Mesendoderm (in vitro differentiated cells): ENCODE measurements around the gene MICU1.

Experiments
- DNase-seq: peaks from one replicate; pipeline ENCODE4 v3.0.0; 2013
- H2AK5ac ChIP-seq: 2 replicates; pipeline ENCODE4 v1.6.1; 2013; ENCODE audit warnings: low read length, inconsistent platforms
- H2BK120ac ChIP-seq: 2 replicates; pipeline ENCODE4 v1.6.1; 2013; ENCODE audit warnings: low read depth, mild to moderate bottlenecking, low read length, moderate library complexity, mixed read lengths
- H2BK15ac ChIP-seq: replicated peaks from 2 replicates; pipeline ENCODE4 v1.6.1; 2013; ENCODE audit warnings: low read depth, mild to moderate bottlenecking, moderate library complexity
- H2BK5ac ChIP-seq: 2 replicates; pipeline ENCODE4 v1.6.1; 2013; ENCODE audit warnings: low read length, inconsistent platforms
- H3K18ac ChIP-seq: 2 replicates; pipeline ENCODE4 v1.6.1; 2013; ENCODE audit warnings: mild to moderate bottlenecking, low read length, mixed read lengths
- H3K23ac ChIP-seq: one replicate; pipeline ENCODE4 v1.6.1; 2013; ENCODE audit warnings: low read length
- H3K27ac ChIP-seq: 2 replicates; pipeline ENCODE4 v1.5.1; 2013; ENCODE audit warnings: low read depth, mild to moderate bottlenecking, inconsistent platforms, low read length, moderate library complexity
- H3K27me3 ChIP-seq: 2 replicates; pipeline ENCODE4 v1.6.1; 2013; ENCODE audit warnings: low read length, control low read depth, mild to moderate bottlenecking, inconsistent platforms; ENCODE audit not compliant: insufficient read depth, poor library complexity
- H3K36me3 ChIP-seq: 2 replicates; pipeline ENCODE4 v1.6.1; 2013; ENCODE audit warnings: low read length, inconsistent platforms; ENCODE audit not compliant: control insufficient read depth, insufficient read depth
- H3K4ac ChIP-seq: one replicate; pipeline ENCODE4 v1.6.1; 2013; ENCODE audit warnings: low read depth, mild to moderate bottlenecking, low read length, moderate library complexity
- H3K4me1 ChIP-seq: 2 replicates; pipeline ENCODE4 v1.6.1; 2013; ENCODE audit warnings: low read depth, low read length, inconsistent platforms; ENCODE audit not compliant: control insufficient read depth
- H3K4me2 ChIP-seq: 2 replicates; pipeline ENCODE4 v1.6.1; 2013; ENCODE audit warnings: low read length
- H3K4me3 ChIP-seq: 2 replicates; pipeline ENCODE4 v1.5.1; 2013; ENCODE audit warnings: mild to moderate bottlenecking, low read length
- H3K56ac ChIP-seq: one replicate; pipeline ENCODE4 v1.6.1; 2013; ENCODE audit warnings: low read length
- H3K79me1 ChIP-seq: 2 replicates; pipeline ENCODE4 v1.6.1; 2013; ENCODE audit warnings: low read length, inconsistent platforms
- H3K79me2 ChIP-seq: 2 replicates; pipeline ENCODE4 v1.6.1; 2013; ENCODE audit warnings: mild to moderate bottlenecking, low read length; ENCODE audit not compliant: control insufficient read depth, insufficient read depth
- H3K9ac ChIP-seq: 2 replicates; pipeline ENCODE4 v1.6.1; 2013; ENCODE audit warnings: low read length, inconsistent platforms
- H4K5ac ChIP-seq: one replicate; pipeline ENCODE4 v1.6.1; 2013; ENCODE audit warnings: low read length
- H4K8ac ChIP-seq: one replicate; pipeline ENCODE4 v1.6.1; 2013; ENCODE audit warnings: low read depth, mild to moderate bottlenecking, control low read depth, low read length, moderate library complexity
- WGBS: extraction: QIAGEN DNeasy Blood & Tissue Kit; methylation state at CpG from one replicate; pipeline ENCODE4 v1.1.7; 2013; ENCODE audit warnings: low lambda C conversion rate, missing lambda C conversion rate; ENCODE audit not compliant: insufficient coverage; ENCODE audit errors: extremely low coverage; 5-methylcytosine and 5-hydroxymethylcytosine counted together

MICU1 gene

DNA sequence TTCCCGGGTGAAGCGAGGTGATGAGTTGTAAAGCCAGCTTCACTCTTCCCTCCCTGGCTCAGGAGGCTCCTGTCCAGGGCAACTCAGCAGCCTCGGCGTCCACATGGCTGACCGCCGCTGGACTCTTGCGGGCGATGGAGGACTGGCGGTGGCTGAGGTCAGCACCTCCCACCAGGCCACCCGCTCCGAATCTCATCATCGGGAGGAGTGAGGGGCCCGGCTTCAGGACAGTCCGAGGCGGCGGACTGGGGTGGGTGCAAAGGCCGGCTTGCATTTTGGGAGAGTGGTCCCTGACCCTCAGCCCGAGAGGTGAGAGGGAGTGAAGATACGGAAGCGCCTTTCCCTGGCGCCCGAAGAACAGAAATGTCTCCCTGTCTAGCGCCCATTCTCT is 271.9 kb downstream of the MICU1 start:
- peak overlapping the region; percentile 92 for H3K4me3 ChIP-seq
- H3K4me1 ChIP-seq = peaks cover 4% of the 10 kb centered on the region
- H2BK5ac ChIP-seq = no peak overlapping the region
- peaks cover 30% of the 10 kb centered on the region for H3K79me2 ChIP-seq
- H3K27me3 ChIP-seq = no peaks in the 10 kb centered on the region
- no peak overlapping the region for H3K4ac ChIP-seq
- no peak overlapping the region for H4K5ac ChIP-seq
- peaks cover 22% of the 10 kb centered on the region for H3K79me1 ChIP-seq
- no peak overlapping the region for H2BK120ac ChIP-seq
- no peak for DNase-seq
- peaks cover 1% of the 10 kb centered on the region for H3K36me3 ChIP-seq
- peak overlapping the region; percentile 99 for H3K27ac ChIP-seq
- H3K23ac ChIP-seq = no peak overlapping the region
- H3K4me2 ChIP-seq = peak overlapping the region; percentile 63
- no CpG with 5 or more reads among the region's 23 CpGs for WGBS
- no peak overlapping the region for H2AK5ac ChIP-seq
- H3K9ac ChIP-seq = peak overlapping the region; percentile 99
- no peak overlapping the region for H2BK15ac ChIP-seq
- peak overlapping the region; percentile 46 for H3K18ac ChIP-seq
- no peak overlapping the region for H4K8ac ChIP-seq
- H3K56ac ChIP-seq = peak overlapping the region; percentile 99

DNA sequence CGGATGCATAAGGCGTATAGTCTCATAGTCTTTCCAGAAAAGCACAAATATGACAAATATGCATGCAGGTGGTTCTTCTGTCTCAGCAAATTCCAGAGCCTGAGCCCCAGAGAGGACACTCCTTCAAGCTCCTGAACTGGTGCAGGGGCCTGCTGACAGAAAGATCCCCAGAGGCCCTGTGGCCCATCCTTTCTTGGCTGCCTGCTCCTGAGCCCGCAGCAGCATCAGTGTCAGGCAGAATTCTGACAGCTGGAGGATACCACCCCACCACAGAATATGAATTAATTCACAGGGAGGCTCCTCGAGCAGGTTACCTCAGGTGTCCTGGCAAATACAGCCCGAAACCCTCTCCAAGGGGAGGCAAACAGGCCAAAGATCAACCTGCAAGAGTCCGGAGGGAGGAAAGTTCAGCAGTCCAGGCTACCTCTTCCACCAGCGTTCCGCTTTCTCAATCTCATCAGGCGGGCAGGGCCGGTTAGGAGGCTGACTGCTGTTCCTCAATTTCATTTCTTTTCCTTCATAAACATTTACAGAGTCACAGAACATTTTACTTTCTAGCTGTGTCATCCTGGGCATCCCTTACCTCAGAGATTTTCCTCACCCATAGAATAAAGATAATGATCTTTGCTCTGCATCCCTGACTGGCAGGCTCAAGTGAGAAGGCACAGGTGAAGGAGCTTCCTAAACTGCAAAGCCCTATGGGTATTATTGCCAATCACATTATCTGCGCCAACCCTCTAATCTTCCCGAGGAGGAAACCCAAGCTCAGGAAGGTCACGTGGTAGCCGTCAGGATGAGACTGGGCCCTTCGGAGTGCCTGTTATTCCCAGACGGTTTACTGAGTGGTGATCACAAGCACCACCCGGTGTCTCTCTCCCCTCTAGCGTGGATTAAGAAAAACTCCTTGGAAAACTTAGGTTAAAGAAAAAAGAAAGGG is 272.6 kb downstream of the MICU1 start:
- H2BK120ac ChIP-seq = no peak overlapping the region
- H3K4ac ChIP-seq = no peak overlapping the region
- peaks cover 1% of the 10 kb centered on the region for H3K36me3 ChIP-seq
- peak overlapping the region; percentile 46 for H3K27ac ChIP-seq
- H3K27me3 ChIP-seq = no peaks in the 10 kb centered on the region
- H3K4me2 ChIP-seq = peak overlapping the region; percentile 63
- H3K18ac ChIP-seq = no peak overlapping the region
- DNase-seq = peak; percentile 67
- H3K79me1 ChIP-seq = peaks cover 23% of the 10 kb centered on the region
- H2AK5ac ChIP-seq = no peak overlapping the region
- H3K23ac ChIP-seq = no peak overlapping the region
- H3K56ac ChIP-seq = peak overlapping the region; percentile 99
- H4K8ac ChIP-seq = no peak overlapping the region
- no peak overlapping the region for H2BK5ac ChIP-seq
- no CpG with 5 or more reads among the region's 18 CpGs for WGBS
- H3K79me2 ChIP-seq = peaks cover 30% of the 10 kb centered on the region
- H2BK15ac ChIP-seq = no peak overlapping the region
- peak overlapping the region; percentile 92 for H3K4me3 ChIP-seq
- H4K5ac ChIP-seq = no peak overlapping the region
- peak overlapping the region; percentile 99 for H3K9ac ChIP-seq
- H3K4me1 ChIP-seq = peaks cover 4% of the 10 kb centered on the region

- peaks cover 32% of the 10 kb centered on the region for H3K79me2 ChIP-seq
- no peak overlapping the region for H3K9ac ChIP-seq
- no peak overlapping the region for H2BK5ac ChIP-seq
- H3K4me2 ChIP-seq = no peak overlapping the region
- no peak overlapping the region for H3K4me3 ChIP-seq
- H3K36me3 ChIP-seq = peaks cover 1% of the 10 kb centered on the region
- no CpG with 5 or more reads among the region's 6 CpGs for WGBS
- H3K18ac ChIP-seq = no peak overlapping the region
- no peak for DNase-seq
- H3K4ac ChIP-seq = no peak overlapping the region
- H3K4me1 ChIP-seq = peaks cover 4% of the 10 kb centered on the region
- no peak overlapping the region for H2BK15ac ChIP-seq
- H2AK5ac ChIP-seq = no peak overlapping the region
- H3K27me3 ChIP-seq = no peaks in the 10 kb centered on the region
- no peak overlapping the region for H2BK120ac ChIP-seq
- H4K8ac ChIP-seq = no peak overlapping the region
- H3K23ac ChIP-seq = no peak overlapping the region
- H4K5ac ChIP-seq = no peak overlapping the region
- H3K79me1 ChIP-seq = peaks cover 24% of the 10 kb centered on the region
- H3K56ac ChIP-seq = peak overlapping the region; percentile 37
- peak overlapping the region; percentile 48 for H3K27ac ChIP-seq
These were observed 274.4 kb downstream of the MICU1 start for GRCh38 chr10:72351479-72351878.

GRCh38 chr10:72349438-72349837 is 276.4 kb downstream of the MICU1 start:
- no peak overlapping the region for H2BK5ac ChIP-seq
- H3K4ac ChIP-seq = no peak overlapping the region
- H3K79me1 ChIP-seq = peaks cover 24% of the 10 kb centered on the region
- no peak overlapping the region for H3K4me2 ChIP-seq
- no peak overlapping the region for H3K18ac ChIP-seq
- peaks cover 1% of the 10 kb centered on the region for H3K36me3 ChIP-seq
- no peak overlapping the region for H3K27ac ChIP-seq
- no peak for DNase-seq
- peaks cover 4% of the 10 kb centered on the region for H3K4me1 ChIP-seq
- H3K79me2 ChIP-seq = peaks cover 32% of the 10 kb centered on the region
- H2BK15ac ChIP-seq = no peak overlapping the region
- no peak overlapping the region for H3K9ac ChIP-seq
- no peak overlapping the region for H3K56ac ChIP-seq
- no peak overlapping the region for H2BK120ac ChIP-seq
- no peak overlapping the region for H4K8ac ChIP-seq
- H3K4me3 ChIP-seq = no peak overlapping the region
- H4K5ac ChIP-seq = no peak overlapping the region
- H2AK5ac ChIP-seq = no peak overlapping the region
- H3K23ac ChIP-seq = no peak overlapping the region
- no CpG with 5 or more reads among the region's 2 CpGs for WGBS
- no peaks in the 10 kb centered on the region for H3K27me3 ChIP-seq

- DNase-seq = no peak
- Histone ChIP-seq H3K4me3 (no peak overlapping the region), H3K4me1 (peaks cover 3% of the 10 kb centered on the region), H2BK15ac (no peak overlapping the region), H3K23ac (no peak overlapping the region), H3K79me2 (peaks cover 28% of the 10 kb centered on the region), H3K27me3 (no peaks in the 10 kb centered on the region), H3K4me2 (no peak overlapping the region), H4K5ac (no peak overlapping the region), H3K9ac (no peak overlapping the region), H3K27ac (no peak overlapping the region), H4K8ac (no peak overlapping the region), H3K79me1 (peaks cover 20% of the 10 kb centered on the region), H3K4ac (no peak overlapping the region), H2BK5ac (no peak overlapping the region), H3K56ac (no peak overlapping the region), H2BK120ac (no peak overlapping the region), H3K36me3 (peaks cover 1% of the 10 kb centered on the region), H3K18ac (no peak overlapping the region), H2AK5ac (no peak overlapping the region)
- no CpG with 5 or more reads among the region's 7 CpGs for WGBS
These were observed 277.6 kb downstream of the MICU1 start for GRCh38 chr10:72348282-72348681.
